HepG2 (cell line): Measurements from ENCODE around the gene UBQLN4. TPM values are rescaled to one million over a fixed set of nuclear protein-coding genes. Genes with fewer than 3 reads are reported as not detected.

ENCODE experiments used
- GFI1 ChIP-seq: sonication (generic); formaldehyde crosslinking; IDR thresholded peaks from 2 replicates; pipeline ENCODE4 v1.5.0; 2020; ENCODE audit warnings: missing genetic modification reagents, mild to moderate bottlenecking, borderline replicate concordance
- GTF3A ChIP-seq: sonication (generic); formaldehyde crosslinking; conservative IDR thresholded peaks from 2 replicates; pipeline ENCODE4 v1.4.0; 2020; ENCODE audit warnings: mild to moderate bottlenecking, missing genetic modification reagents
- HNRNPH1 ChIP-seq: fragments of 200-400 bp; formaldehyde crosslinking; optimal IDR thresholded peaks from 2 replicates; pipeline ENCODE3; 2017; ENCODE audit warnings: mild to moderate bottlenecking, low read depth, low read length
- PHF21A ChIP-seq: sonication (generic); formaldehyde crosslinking; IDR thresholded peaks from 2 replicates; pipeline ENCODE4 v1.5.0; 2020; ENCODE audit warnings: mild to moderate bottlenecking, missing genetic modification reagents
- SIX4 ChIP-seq: sonication (generic); formaldehyde crosslinking; IDR thresholded peaks from 2 replicates; pipeline ENCODE4 v1.4.0; 2020; ENCODE audit warnings: missing genetic modification reagents
- SNAI1 ChIP-seq: sonication (generic); formaldehyde crosslinking; IDR thresholded peaks from 2 replicates; pipeline ENCODE4 v1.5.0; 2020; ENCODE audit warnings: mild to moderate bottlenecking, missing genetic modification reagents, borderline replicate concordance
- SP1 ChIP-seq, 2 experiments: fragments of 450-650 bp in 1 of 2; sonication (generic) in 1 of 2; formaldehyde crosslinking in 1 of 2; IDR thresholded peaks; 2 replicates each; pipeline versions ENCODE4 v1.4.0 to v1.6.1; 2016 to 2020; ENCODE audit warnings: missing genetic modification reagents in 1 of 2
- TFE3 ChIP-seq: IDR thresholded peaks from 2 replicates; pipeline ENCODE4 v1.6.1; 2016
- YY1 ChIP-seq: IDR thresholded peaks from 2 replicates; pipeline ENCODE4 v1.6.1; 2011; ENCODE audit warnings: low read length, low read depth, moderate library complexity, mild to moderate bottlenecking; ENCODE audit not compliant: insufficient read depth, insufficient replicate concordance
- ZBTB42 ChIP-seq: sonication (generic); formaldehyde crosslinking; IDR thresholded peaks from 2 replicates; pipeline ENCODE4 v1.5.0; 2020; ENCODE audit warnings: mild to moderate bottlenecking, missing genetic modification reagents
- ZC3H13 ChIP-seq: sonication (generic); formaldehyde crosslinking; IDR thresholded peaks from 2 replicates; pipeline ENCODE4 v1.8.1; 2023; ENCODE audit warnings: mild to moderate bottlenecking, missing genetic modification reagents, moderate library complexity
- ZNF142 ChIP-seq: sonication (generic); formaldehyde crosslinking; IDR thresholded peaks from 2 replicates; pipeline ENCODE4 v1.4.0; 2020; ENCODE audit warnings: missing genetic modification reagents
- ZNF292 ChIP-seq: sonication (generic); formaldehyde crosslinking; IDR thresholded peaks from 2 replicates; pipeline ENCODE4 v1.8.1; 2022; ENCODE audit warnings: mild to moderate bottlenecking, low read depth, missing genetic modification reagents, borderline replicate concordance
- ZNF432 ChIP-seq: sonication (generic); formaldehyde crosslinking; IDR thresholded peaks from 2 replicates; pipeline ENCODE4 v1.5.0; 2020; ENCODE audit warnings: missing genetic modification reagents, mild to moderate bottlenecking, borderline replicate concordance
- ZNF713 ChIP-seq: sonication (generic); formaldehyde crosslinking; IDR thresholded peaks from 2 replicates; pipeline ENCODE4 v1.4.0; 2020; ENCODE audit warnings: mild to moderate bottlenecking, missing genetic modification reagents
- polyA plus RNA-seq, 8 experiments: library from polyadenylated mRNA; depleted of rRNA in 3 of 8; stranded (reverse) in 7 of 8; unstranded in 1 of 8; fragments of >200 nt; fragmentation: Illumina TruSeq in 4 of 8; extraction: Trizol in 4 of 8; gene quantifications; 2 replicates each; pipeline versions ENCODE4 v1.2.1 to v1.2.3, GENCODE V29; 2011 to 2016; ENCODE audit warnings: low read depth in 4 of 8, missing spikeins in 1 of 8, mixed read lengths in 1 of 8; ENCODE audit not compliant: insufficient read depth in 1 of 8
- total RNA-seq, 5 experiments: library from RNA; depleted of rRNA; stranded (reverse); fragments of >200 nt; fragmentation: Illumina TruSeq; extraction: Trizol; gene quantifications; 2 replicates each; pipeline ENCODE4 v1.2.3, GENCODE V29; 2016; ENCODE audit warnings: low read depth in 1 of 5
- TF ChIP-seq, protein P1 (sequence below): IDR thresholded peaks from 2 replicates; pipeline ENCODE4 v1.6.1; 2016; ENCODE audit warnings: missing compliant biosample characterization, missing genetic modification reagents, borderline replicate concordance
- TF ChIP-seq, protein P2 (sequence below), 2 experiments: sonication (generic) in 1 of 2; formaldehyde crosslinking in 1 of 2; IDR thresholded peaks; 2 replicates each; pipeline versions ENCODE4 v1.4.0 to v1.6.1; 2018 to 2020; ENCODE audit warnings: missing genetic modification reagents in 2 of 2, borderline replicate concordance in 1 of 2, low read depth in 1 of 2, mild to moderate bottlenecking in 1 of 2, missing biosample characterization in 1 of 2

UBQLN4 gene
- total and polyA plus RNA-seq, 2 of the 13 experiments (the other 11 are each of a cell fraction or from before 2014, with no cell fraction given), result 31.5 to 39.8 TPM

GRCh38 chr1:156053768-156054499, at the start of gene UBQLN4 (continued):
- TF ChIP-seq ZNF142 (peak; percentile 81), ZBTB42 (CRISPR knock-in tag) (no peak), PHF21A (CRISPR knock-in tag) (peak; percentile 9), ZC3H13 (CRISPR knock-in tag) (0 out of 2 replicates have a peak, but pooled peaks have one; percentile 0), ZNF292 (CRISPR knock-in tag) (no peak), ZNF713 (no peak), ZNF432 (CRISPR knock-in tag) (no peak), GFI1 (CRISPR knock-in tag) (no peak), TFE3 (CRISPR knock-in tag) (no peak), SNAI1 (CRISPR knock-in tag) (0 out of 2 replicates have a peak, but pooled peaks have one; percentile 58), YY1 (peak; percentile 61), HNRNPH1 (no peak), GTF3A (CRISPR knock-in tag) (no peak), SIX4 (CRISPR knock-in tag) (no peak), SP1 (IDR thresholded peaks at IDR 0.05) (no peak), SP1 (CRISPR knock-in tag; IDR thresholded peaks at IDR 0.05) (peak; percentile 47; the same call in 1 of the 2 replicates)
- TF ChIP-seq, protein P1, sequence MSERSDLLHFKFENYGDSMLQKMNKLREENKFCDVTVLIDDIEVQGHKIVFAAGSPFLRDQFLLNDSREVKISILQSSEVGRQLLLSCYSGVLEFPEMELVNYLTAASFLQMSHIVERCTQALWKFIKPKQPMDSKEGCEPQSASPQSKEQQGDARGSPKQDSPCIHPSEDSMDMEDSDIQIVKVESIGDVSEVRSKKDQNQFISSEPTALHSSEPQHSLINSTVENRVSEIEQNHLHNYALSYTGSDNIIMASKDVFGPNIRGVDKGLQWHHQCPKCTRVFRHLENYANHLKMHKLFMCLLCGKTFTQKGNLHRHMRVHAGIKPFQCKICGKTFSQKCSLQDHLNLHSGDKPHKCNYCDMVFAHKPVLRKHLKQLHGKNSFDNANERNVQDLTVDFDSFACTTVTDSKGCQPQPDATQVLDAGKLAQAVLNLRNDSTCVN (CRISPR knock-in tag), result 0 out of 2 replicates have a peak, but pooled peaks have one; percentile 5
- TF ChIP-seq, protein P2, sequence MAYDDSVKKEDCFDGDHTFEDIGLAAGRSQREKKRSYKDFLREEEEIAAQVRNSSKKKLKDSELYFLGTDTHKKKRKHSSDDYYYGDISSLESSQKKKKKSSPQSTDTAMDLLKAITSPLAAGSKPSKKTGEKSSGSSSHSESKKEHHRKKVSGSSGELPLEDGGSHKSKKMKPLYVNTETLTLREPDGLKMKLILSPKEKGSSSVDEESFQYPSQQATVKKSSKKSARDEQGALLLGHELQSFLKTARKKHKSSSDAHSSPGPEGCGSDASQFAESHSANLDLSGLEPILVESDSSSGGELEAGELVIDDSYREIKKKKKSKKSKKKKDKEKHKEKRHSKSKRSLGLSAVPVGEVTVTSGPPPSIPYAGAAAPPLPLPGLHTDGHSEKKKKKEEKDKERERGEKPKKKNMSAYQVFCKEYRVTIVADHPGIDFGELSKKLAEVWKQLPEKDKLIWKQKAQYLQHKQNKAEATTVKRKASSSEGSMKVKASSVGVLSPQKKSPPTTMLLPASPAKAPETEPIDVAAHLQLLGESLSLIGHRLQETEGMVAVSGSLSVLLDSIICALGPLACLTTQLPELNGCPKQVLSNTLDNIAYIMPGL (CRISPR knock-in tag; IDR thresholded peaks at IDR 0.05; ENCODE audit: borderline replicate concordance in 1 of 2, low read depth in 1 of 2), result peak in 1 of 2 experiments; percentile 43; a peak in 1 of 4 replicates
